Measurements from ENCODE around the gene KCNK5. TPM values are rescaled to one million over a fixed set of nuclear protein-coding genes. Genes with fewer than 3 reads are reported as not detected.

Gene KCNK5
- polyA plus RNA-seq, 4 donors, result 0.82 to 14.0 (median 10.0) TPM

DNA sequence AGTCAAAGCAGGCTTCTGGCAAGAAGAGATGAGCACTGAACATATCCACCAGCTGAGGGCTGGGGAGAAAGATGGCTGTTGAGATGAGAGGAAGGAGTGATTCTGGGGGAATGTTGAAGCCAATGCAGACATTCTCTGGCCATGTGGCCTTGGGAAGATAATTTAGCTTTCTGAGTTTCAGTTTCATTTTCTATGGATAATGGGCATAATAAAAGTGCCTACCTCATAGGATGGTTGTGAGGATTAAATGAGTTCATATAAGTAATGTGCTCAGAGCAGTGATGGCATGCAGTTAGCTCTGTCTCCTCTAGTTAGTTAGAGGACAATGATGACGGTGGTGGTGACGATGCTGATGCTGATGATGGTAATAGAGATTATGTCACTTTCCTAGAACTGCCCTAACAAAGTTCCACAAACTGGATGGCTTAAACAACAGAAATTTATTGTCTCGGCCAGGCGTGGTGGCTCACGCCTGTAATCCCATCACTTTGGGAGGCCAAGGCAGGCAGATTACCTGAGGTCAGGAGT is 18.5 kb upstream of the KCNK5 start:
- no peak for DNase-seq (ENCODE audit: low read depth in 4 of 4, low spot score in 3 of 4)

DNA sequence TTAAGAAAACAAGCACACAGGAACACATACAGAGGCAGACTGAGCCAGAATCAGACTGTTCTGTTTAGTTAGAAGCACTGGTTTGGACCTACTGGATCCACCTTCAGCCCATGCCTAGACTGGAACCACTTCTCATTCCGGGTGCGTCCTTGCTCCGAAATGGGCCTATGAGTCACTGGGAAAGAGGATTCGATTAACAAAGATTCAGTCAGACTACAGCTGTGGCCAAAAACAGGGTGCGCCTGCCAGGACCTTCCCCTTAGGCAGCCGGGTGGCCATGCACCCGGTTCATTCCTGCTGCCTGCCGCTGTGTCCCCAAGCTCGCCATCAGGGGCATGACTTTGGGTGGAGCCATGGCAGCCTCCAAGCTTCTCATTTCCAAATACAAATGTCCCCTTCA is 14.5 kb upstream of the KCNK5 start:
- no peak for DNase-seq (ENCODE audit: low read depth in 4 of 4, low spot score in 3 of 4)

DNA sequence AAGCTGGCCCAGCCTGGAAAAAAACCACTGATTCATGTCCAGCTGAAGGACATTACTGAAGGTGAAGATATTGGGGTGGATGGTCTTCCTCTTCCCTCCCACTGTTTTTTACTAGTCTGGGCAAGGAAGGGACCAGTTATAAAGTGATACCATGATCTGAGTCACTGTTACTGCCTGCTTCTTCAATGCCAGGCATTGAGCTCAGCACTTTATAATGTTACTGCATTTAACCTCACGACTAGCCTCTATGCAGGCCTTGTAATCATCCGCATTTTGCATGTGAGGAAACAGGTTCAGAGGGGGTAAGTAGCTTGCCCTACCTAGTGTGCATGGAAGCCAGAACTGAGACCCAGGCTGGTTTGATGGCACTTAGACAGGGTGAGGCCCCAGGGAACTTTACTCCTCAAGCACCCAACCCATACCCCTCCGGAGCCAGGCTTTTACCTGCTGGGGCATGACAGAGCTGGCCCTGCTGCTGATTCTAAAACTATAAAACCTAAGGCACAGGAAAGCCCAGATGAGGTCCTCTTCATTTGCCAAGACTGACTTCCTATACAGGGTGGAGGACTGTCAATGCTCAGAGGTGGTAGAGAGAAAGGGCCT is 11.0 kb upstream of the KCNK5 start:
- no peak for DNase-seq (ENCODE audit: low read depth in 4 of 4, low spot score in 3 of 4)

DNA sequence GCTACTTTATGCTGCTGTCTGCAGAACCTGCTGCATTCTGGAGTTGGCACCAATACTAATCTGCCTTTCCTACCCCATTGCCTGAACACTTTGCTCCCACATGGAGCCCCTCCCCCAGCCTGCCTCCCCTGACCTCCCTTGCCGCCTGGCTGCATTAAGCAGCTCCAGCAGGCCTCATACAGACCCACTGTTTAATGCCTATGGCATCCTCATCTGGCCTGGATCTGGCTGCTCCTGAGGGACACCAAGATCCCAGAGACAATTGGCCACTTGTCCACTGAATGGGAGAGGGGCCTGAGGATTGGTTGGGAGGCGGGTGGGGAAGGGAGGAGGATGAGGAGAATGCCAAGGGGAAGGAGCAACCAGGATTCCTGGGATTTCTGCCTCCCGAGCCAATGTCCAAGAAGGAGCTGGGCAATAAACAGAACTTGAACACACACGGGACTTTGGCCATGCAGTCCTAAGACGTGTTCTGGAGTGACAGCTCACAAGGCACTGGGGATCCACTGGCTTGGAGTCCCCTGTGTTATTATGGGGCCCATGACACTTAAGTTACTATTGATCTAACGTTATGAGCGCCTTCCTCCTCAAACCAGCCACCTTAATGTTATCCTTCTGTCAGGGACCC is 10.4 kb upstream of the KCNK5 start:
- DNase-seq (ENCODE audit: low read depth in 4 of 4, low spot score in 3 of 4), result no peak

DNA sequence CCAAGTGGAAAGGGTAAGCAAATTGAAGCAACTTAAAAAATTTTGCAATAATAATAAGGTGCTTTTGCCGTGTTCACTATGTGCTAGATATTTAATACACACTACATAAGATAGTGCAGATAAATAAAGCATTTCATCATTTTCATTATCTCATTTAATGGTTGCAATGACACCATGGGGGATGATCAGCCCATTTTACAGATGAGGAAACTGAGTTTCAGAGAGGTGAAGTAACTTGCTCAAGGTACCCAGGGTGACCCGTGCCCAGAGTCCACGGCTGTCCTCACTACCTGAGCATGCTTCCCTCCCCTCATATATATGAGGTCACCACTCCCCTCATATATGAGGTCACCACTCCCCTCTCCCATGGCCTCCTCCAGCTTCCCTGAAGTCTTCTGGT is 7.5 kb upstream of the KCNK5 start:
- no peak for DNase-seq (ENCODE audit: low read depth in 4 of 4, low spot score in 3 of 4)

DNA sequence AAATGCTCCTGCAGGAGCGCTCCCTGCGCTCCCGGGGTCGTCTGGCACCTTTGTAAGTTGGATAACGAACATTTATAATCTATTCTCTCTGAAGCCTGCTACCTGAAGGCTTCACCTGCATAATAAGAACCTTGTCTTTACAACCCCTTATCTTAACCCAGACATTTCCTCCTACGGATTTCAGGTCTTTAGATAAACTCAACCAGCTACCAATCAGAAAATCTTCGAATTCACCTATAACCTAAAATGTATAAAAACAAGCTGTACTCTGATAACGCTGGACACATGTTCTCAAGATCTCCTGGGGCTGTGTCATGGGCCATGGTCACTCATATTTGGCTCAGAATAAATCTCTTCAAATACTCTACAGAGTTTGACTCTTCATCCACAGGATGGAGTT is 4.1 kb upstream of the KCNK5 start:
- DNase-seq (ENCODE audit: low read depth in 4 of 4, low spot score in 3 of 4), result no peak

DNA sequence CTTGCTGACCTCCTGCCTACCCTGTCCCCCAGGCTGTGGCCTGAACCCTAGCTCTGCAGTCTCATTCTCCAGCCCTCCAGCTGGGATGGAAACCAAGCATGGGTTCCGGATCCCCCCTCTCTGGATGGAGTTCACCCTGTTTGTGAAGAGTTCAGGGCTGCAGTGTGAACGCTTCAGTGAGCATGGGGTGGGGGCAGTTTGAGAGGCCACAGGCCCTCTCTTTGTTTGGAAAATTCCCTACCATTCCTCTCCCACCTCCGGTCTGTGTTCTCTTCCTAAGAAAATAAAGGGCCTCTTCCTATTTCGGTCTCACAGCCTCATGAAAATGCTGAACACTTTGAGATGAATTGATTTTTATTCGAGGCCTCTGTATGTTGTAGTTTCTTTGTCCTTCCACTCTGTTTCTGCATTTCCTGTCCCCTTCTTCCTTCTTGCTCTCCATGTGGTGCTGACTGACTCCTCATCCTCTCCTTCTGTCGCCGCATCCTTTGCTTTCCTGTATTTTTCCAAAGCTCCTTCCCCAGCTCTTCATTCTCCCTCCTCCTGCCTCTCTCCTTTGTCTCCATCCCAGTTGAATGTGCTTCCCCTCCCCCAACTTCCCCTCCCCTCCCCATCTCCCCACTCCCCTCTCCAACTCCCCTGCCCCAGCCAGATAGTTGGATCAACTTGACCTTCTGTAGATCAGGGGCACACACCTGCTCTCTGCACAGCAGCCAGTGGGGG is 2.4 kb upstream of the KCNK5 start:
- DNase-seq (ENCODE audit: low read depth in 4 of 4, low spot score in 3 of 4), result no peak

DNA sequence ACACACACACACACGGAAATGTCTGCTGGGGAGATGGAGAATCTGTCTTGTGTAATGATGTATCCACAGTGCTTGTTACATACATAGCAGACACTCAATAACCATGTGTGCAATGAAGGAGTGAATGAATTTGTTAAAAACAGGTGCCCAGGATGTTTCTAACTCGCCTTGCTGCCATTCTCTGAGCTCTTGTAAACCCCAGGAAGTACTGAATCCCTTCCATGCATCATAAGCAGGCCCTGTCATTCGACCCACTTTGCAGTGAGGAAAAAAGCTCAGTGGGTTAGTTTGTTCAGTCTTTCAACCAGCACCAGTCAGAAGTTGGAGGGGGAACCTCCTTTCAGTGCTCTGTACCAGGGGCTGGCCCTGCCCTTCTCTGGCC is 1.4 kb upstream of the KCNK5 start:
- DNase-seq (ENCODE audit: low read depth in 4 of 4, low spot score in 3 of 4), result no peak

DNA sequence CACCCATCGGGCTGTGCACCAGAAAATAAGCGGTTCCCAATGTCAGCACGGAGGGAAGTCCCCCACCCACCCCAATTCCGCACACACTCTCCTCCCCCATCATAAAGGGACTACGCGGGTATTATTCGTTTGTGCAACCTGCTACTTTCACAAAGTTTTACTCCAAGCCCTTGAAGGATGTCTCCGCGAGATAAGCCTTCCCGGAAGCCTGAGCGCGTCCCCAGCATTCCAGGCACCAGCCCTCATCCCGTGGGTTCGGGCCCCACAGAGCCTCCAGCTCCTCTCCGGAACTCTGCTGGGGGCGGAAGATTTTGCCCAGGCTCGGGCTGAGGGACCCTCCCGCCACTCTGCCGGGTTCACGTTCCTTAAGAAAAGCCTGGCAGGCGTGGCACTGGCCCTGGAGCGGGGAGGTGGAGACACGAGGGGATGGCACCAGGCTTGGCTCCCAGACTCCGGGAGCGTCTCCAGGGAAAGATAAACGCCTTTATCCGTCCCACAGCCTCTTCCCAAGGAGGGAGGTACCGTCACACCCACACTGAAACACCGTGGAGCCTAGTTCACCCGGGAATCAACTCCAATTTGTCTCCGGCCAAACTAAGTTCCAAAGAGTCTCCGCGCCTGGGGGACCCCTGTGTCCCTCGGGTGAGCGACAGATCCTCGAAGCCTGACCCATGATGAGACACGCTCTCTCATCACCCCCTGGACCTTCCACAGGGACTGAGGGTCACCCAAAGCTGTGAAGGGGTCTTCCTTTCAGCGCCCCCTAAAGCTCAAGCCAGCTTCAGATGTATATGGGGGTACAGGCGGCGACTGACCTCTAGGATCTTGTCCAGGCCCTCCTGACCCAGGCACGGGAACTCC is 934 bp downstream of the KCNK5 start:
- DNase-seq (ENCODE audit: low read depth in 4 of 4, low spot score in 3 of 4), result no peak

DNA sequence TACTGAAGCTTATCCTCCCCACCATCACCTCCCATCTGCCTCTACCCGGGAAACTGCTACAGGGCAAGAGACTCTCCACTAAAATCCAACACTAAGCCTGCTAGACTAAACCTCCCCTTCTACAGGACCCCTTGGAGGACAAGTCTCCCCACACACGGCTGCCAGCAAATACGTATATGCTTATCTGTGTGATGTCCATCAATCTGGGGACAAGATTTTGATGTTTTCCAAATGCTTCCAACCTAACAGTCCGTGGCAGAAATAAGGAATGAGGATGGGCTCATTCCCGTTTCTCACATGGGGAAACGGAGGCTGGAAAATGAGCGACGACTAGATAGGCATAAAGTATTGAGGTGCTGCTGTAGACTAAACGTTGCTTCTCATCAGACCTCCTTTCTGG is 1.8 kb downstream of the KCNK5 start:
- DNase-seq (ENCODE audit: low read depth in 4 of 4, low spot score in 3 of 4), result no peak

DNA sequence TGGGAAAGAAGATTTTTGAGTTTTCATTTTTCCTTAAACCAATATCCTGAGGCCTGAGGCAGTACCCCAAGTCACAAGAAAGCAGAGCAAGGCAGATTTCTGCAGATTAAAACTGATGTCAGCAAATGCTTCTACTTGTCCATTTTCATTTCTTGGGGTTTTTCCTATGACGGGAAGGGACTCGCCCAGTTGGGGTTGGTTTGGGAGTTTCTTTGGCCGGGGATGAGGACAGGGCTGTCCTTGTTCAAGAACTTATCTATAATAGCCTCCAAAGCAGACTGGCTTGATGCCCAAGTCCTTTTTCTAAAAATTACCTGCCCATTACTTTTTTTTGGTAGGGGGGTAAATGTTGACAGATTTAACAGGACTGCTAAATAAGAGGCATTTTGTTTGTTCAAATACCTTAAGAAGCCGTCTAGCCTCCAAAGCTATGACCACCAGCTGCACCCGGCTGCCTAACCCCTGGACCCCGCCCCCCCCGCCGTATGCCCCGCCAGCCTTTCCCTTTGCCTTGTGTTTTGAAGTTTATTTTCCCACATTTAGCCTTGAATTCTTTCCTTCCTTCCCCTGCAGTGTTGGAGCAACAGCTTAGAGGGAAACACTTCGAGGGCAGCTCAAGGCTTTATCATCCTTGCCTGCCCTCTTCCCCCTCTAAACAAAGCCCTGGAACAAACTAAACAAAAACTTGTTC is 2.5 kb downstream of the KCNK5 start:
- DNase-seq (ENCODE audit: low read depth in 4 of 4, low spot score in 3 of 4), result no peak

DNA sequence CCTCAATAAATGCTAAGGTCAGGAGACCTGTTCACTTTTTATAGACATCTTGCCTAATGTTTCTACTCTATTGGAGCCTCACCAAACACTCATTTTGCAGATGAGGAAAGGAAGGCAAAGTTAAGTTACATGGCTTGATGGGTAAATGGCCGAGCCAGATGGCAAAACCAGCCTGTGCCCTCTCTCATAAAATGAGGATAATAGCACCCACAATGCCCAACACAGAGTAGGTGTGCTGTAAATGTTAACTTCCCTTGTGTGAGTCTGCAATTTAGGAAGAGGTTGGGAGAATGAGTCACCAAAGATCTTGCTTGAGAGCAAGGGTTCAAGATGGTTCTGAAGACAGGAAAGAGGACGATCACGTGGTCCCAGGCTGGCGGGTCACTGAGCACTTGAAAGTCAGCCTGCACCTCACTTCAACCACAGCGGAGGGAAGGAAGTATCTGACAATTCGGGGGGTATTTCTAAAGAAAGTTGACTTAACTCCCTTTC is 3.3 kb downstream of the KCNK5 start:
- no peak for DNase-seq (ENCODE audit: low read depth in 4 of 4, low spot score in 3 of 4)

DNA sequence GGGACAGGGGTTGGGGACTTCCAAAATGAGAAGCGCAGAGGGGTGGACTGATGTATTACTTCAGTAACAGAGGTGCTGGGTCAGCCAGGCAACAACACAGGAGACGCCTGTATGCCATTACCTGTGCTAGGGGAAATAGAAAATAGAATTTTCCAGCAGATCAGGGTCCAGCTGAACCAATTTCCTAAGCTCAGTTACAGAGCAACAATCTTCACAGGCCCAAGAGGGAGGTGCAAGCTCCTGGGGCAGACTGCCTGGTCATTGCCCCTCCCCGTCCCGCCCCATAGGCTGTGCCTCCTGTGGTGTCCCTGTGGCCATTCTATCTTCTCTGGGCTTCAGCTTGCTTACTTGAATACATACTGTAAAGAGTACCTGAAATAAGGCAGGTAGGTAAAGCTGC is 3.7 kb downstream of the KCNK5 start:
- DNase-seq (ENCODE audit: low read depth in 4 of 4, low spot score in 3 of 4), result no peak

DNA sequence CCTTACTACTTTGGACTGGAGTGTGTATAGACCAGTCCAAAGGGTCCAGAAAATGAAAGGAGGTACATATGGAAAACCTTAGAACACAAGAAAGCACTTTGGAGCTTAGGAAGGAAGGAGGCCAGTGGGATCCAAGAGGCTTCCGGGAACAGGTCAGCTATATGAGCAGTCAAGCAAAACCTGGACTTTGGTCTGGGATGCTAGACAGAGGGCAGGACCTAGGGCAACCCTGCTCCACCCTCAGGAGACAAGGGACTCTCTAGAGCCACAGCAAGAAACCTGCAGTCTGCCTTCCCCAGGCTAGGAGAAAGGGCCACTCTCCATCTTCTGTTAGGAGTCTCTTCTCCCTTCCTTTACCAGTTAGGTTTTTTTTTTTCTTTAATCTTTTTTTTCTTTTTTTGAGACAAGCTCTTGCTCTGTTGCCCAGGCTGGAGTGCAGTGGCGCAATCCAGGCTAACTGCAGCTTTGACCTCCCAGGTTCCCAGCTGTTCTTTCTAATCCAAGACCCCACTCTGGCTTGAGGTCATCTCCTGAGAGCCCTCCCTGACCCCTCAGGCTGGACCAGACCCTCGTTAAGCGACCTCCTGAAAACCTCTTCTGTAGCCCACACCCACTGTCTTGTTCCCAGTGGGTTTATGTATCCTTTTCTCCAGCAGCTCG is 4.6 kb downstream of the KCNK5 start:
- DNase-seq (ENCODE audit: low read depth in 4 of 4, low spot score in 3 of 4), result no peak

DNA sequence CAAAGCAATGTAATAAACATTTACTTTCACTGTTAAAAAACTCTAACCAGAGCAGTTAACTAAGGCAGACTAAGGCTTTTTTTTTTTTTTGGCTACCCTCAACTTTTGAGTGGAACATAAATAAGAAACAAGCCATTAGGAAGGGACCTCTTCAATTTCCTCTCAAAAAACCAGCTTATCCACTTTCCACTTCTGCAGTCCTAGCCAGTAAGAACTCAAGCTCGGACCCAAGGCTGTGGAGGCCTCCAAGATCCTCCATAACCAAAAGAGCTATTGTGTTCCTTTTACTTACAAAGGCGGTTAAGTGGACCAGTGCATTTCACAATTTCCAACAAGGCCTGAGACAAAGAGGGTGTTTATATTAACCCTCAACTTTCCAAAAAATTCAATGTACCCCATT is 5.3 kb downstream of the KCNK5 start:
- DNase-seq (ENCODE audit: low read depth in 4 of 4, low spot score in 3 of 4), result no peak

DNA sequence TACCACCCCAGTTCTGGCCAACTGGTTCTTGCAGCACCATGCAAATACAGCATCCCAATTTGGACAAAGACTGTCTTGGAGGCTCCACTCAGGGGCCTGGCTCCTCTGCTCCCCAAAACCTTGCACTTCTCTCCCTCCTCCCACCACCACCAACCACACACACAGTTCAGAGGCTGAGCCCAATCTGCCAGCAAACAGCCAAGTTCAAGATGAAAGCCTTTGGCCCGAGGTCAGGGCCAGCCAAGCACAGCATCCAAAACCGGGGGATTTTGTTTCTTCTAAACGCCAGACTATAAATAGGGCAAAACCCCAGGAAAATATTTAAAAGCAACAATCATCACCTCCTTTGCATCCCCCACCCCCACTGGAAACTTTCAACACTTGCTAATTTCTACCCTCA is 5.7 kb downstream of the KCNK5 start:
- no peak for DNase-seq (ENCODE audit: low read depth in 4 of 4, low spot score in 3 of 4)

DNA sequence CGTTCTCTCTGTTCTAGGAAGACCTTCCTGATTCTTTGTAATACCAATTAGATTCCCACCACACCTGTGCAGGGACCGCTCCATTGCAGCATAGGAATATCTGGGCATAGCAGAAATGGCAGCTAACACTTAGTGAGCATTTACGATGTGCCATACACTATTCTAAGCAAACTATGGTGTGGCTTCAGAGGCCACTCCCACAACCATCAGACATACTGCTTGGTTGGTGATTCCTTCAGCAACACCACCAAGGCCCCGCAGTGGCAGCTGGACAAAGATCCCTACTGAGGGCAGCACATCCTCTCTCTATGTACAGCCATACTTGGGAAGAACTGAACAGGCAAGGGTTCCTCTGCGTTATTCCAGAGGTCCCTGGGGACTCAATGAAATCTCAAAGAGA is 6.2 kb downstream of the KCNK5 start:
- no peak for DNase-seq (ENCODE audit: low read depth in 4 of 4, low spot score in 3 of 4)

DNA sequence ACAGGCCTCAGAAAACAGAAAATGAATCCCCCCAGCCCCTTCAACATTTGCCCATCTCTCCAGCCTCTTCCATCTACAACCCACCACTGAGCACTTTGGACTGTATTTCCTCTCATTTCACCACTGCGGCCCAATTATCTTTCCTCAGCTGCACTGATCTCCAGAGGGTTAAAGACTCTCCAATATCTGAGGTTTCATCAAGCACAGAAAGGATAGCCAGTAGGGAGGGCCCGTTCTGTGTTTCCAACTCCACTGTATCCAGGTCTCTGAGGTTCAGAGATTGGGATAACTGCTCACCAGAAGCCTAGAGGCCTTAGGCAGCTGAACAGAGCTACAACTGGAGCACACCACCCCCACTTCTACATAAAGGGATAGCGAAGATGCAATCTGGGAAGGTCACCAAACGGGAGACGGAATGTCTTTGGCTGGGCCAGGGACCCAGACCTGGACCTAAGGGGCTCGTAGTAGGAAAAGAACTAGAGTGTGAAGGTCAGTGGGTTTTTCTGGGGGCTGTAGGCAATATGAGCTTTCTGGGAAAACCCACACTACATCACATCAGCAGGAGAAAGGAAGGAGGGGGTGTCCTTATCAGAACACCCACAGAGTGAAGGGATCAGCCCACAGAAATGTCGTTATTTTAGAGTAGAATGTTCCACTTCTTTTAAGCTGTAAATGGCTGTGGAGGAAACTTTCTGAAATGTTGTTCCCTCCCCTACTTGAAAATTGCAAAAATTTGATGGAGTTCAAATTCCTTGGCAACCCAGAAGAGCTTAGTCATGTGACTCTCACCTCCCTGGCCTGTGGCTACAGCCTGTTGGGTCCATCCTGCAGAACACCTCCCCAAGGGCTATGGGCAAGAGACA is 7.3 kb downstream of the KCNK5 start:
- no peak for DNase-seq (ENCODE audit: low read depth in 4 of 4, low spot score in 3 of 4)

DNA sequence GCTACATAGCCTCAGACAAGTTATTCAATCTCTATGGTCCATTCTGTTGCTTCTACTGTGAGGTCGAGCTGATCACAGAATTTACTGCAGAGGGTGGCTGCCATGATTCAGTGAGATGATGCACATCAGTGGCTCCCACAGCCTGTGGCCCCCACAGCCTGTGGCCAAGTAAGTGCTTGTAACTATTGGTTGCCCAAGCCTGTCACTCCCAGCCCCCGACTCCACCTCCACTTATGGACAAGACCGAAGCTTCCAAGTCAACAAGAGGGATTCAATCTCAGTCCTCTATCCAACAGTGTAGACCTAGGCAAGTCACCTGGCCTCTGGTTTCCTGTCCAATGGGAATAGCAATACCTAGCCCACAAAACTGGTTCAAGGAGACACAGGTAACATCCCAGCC is 8.2 kb downstream of the KCNK5 start:
- no peak for DNase-seq (ENCODE audit: low read depth in 4 of 4, low spot score in 3 of 4)
